GM21381 (cell line): ENCODE data around the gene GP9.
"Not testable (repeated sequence)": the region's sequence is repeated elsewhere in the genome, so short reads cannot be mapped to it uniquely, and the experiment has no call there.

Source experiments
- ATAC-seq: cut with Tn5 transposase; IDR thresholded peaks from one replicate; pipeline ENCODE4 v1.9.1; 2021; ENCODE audit warnings: mild to moderate bottlenecking, moderate library complexity; ENCODE audit not compliant: unreplicated experiment

Gene GP9

GRCh38 chr3:129047553-129047839 lies 13.1 kb upstream of the GP9 start:
- no peak for ATAC-seq

DNA sequence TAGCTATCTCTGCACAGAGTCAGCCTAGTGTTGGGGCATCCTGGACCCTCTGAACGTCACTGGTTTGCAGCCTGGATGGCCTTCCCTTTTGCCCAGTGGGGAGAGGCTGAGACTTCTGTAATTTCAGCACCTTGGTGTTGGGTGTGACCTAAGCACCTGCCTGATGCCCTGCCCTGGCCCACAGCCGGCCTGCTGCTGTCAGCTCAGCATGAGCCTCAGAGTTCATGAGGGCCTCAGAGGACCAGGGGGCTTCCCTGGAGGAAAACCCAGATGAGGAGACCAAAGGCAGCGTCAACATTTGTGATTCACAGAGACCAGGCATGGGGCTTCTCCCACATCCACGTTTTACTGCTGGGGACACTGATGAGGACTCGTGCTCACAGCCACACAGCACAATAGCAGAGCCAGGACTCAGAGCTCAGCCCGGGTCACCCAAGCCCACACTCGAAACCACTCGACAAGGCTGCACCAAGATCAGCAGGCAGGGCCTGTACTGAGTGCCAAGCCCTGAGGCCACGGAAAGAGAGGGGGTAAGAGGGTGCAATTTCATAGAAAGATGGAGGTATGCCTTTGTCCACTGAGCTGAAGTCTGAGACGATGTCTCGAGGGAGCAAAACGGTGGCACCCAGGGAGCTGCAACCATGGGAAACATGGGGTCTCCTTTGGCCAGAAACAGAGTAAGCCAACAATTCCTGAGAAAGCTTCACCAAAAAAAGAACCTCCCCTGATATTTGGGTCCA lies 9.9 kb upstream of the GP9 start:
- no peak for ATAC-seq

DNA sequence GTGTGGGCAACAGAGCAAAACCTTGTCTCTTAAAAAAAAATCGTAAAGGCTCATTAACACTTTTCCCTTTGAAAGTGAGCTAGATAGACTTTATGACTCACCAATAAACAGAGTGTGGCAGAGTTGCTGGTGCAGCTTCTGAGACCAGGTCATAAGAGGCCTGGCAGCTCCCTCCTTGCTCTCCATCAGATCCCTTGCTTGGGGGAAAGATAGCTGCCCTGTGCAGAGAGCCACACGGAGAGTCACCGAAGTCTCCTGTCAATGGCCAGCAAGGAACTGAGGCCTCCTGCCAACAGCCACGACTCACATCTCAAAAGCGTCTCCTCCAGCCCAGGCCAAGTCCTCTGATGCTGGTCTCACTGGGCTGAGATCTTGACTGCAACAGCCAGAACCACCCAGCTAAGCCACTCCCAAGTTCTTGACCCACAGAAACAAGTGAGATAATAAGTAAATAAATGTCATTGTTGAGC lies 8.7 kb upstream of the GP9 start:
- no peak for ATAC-seq

GRCh38 chr3:129052675-129053074 lies 7.9 kb upstream of the GP9 start:
- ATAC-seq, result no peak

DNA sequence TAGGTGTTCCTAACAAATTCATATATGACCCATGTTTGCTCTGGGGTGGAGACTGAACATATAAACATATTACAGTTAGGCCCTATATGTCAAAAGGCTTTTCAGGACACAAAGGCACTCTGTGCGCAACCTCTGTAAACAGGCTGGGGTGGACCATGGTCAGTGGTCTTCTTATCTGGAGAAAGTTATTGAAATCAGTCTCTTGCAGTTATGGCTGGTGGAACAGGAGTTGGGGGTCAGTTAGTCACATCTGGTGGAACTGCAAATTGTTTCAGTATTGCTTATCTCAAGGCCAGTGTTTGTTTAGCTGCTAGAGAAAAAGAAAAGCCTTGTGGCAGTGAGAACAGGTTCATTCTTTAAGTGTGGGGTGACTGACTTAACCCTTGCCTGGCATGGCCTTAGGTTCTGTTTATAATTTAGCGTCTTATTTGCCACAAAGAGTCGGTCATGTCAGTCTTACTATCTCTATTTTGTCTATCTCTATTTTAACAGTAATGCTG lies 5.9 kb upstream of the GP9 start:
- ATAC-seq, result no peak

DNA sequence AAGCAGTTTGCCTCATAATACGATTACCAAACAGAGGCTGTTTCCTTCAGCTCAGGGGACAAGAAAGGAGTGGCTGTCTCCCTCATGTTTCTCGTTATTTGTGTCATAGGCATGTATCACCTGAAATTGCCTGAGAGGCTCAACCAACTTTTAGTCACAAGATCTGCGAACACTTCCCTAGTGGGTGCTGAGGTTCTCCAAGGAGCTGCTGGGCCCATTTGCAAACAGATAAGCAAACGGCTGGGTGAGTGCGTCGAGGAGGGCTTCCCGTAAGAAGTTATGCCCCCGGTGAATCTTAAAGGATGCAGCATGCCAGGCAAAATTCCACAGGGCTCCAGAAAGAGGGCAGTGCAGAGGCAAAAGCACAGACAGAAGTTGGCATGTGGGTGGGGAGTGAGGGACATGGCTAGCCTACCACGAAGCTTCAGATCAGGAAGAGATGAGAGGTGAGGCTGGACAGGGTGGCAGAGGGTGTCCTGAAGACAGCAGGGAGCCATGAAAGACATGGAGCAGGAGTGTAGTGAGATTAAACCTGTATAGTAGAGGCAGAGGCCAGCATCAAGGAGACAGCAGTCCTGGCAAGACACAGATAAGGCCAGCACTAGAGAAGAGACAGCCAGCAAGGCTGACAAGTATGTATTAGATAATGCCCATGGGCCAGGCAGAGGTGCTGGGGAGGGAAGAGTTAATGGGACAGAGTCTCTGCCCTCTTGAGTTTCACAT lies 4.0 kb upstream of the GP9 start:
- ATAC-seq, result no peak

DNA sequence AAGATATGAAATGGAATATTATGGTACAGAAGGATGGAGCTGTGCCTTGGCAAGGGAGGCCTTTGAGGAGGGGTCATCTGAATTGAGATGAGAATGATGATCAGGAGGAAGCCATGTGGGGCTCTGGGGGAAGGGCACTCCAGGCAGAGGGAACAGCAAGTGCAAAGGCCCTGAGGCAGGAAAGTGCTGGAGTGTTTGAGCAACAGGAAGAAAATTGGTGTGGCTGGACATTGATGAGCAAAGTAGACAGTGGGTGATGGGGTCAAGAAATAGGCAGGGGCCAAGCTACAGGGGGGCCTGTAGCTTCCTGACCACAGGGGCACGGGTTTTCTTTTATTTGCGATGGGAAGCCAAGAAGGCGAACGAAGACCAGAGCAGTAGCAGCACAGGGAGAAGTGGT lies 3.3 kb upstream of the GP9 start:
- no peak for ATAC-seq

DNA sequence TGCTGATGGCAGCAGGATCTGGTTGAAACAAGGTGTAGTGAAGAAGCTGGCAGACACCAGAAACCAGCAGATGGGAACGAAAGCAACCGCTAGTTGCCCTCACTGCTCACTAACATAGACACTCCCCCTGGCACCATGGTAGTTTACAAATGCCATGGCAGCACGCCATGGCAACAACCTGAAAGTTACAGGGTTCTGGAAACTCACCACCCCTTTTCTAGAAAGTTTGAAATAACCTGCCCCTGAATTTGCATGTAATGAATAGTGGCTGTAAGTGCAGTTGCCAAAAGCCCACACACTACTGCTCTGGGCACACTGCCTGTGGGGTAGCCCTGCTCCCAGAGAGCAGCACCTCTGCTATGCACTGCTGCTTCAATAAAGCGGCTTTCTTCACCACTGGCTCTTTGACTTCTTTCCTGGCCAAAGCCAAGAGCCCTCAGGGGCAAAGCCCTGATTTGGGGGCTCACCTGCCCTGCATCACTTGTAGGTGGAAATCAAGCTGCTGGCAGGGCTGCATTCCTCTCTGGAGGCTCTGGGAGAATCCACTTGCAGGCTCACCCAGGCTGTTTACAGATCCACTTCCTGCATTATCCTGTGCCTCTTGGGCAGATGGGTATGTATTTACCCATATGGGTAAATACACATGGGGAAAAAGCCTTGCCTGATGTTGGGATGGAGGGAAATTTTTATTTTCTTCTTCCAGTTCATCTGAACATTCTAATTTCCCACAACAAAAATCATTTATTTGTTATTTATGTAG lies 2.0 kb upstream of the GP9 start:
- ATAC-seq, result no peak

- ATAC-seq, result no peak
These were observed 1.1 kb upstream of the GP9 start for GRCh38 chr3:129059311-129059958.

GRCh38 chr3:129061023-129061887 lies 676 bp downstream of the GP9 start:
- ATAC-seq, result no peak

GRCh38 chr3:129061888-129062834 lies 1.6 kb downstream of the GP9 start:
- no peak for ATAC-seq

DNA sequence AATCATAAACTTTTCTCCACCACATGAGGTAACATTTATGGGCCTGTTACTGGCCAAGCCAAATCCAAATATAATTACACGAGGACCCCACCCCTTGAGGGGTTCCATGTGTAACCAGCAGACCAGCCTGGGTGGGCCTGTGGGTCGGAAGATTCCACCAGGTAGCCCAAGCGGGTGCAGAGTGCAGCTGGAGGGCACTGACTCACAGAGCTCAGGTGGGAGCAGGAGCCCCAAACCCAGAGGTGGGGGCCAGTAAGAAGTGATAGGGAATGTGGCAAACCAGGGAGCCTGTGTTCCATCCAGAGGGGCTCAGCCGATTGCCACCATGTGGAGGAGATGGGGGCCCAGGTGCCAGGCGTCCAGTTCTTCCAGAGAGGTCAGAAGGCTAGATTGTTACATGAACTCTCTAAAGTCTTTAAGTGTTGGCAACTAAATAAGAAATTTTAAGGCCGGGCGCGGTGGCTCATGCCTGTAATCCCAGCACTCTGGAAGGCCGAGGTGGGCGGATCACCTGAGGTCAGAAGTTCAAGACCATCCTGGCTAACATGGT lies 2.6 kb downstream of the GP9 start:
- no peak for ATAC-seq

- ATAC-seq, result no peak
These were observed 3.4 kb downstream of the GP9 start for GRCh38 chr3:129063841-129064482.

DNA sequence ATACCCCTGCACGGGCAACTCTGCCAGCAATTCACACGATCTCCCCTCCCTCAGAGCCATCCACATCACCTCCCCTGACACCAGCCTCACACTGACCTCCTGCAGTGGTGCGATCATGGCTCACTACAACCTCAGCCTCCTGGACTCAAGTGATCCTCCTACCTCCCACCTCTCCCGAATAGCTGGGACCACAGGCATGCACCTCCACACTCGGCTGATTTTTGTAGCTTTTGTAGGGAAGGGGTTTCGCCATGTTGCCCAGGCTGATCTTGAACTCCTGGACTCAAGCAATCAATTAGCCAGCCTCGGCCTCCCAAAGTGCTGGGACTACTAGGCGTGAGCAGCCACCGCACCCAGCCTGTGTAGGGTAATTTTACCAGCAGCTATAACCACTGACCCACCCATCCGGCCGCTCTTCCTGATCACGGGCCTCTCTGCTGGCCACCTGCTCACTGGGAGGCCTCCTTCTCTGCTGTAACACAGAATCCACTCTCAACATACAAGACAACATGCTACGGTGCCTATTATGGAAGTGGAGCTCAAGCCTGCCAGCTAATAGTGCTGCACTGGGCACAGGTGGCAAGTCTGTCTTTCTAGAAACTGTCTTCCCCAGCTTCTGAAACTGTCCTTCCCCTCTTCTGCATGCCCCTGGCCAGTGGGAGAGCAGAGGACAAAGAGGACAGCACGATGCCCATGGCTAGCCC lies 4.6 kb downstream of the GP9 start:
- no peak for ATAC-seq

DNA sequence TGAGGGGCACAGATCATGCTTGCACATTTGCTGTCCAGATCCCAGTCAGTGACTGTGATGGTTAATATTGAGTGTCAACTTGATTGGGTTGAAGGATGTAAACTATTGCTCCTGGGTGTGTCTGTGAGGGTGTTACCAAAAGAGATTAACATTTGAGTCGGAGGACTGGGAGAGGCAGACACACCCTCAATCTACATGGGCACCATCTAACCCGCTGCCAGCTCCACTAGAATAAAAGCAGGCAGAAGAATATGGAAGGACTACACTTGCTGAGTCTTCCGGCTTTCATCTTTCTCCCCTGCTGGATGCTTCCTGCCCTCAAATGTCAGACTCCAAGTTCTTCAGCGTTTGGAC lies 5.1 kb downstream of the GP9 start:
- no peak for ATAC-seq

- not testable (repeated sequence) for ATAC-seq
These were observed 7.1 kb downstream of the GP9 start for GRCh38 chr3:129067719-129068118.

- ATAC-seq, result no peak
These were observed 7.8 kb downstream of the GP9 start for GRCh38 chr3:129068291-129068886.
